T-helper 2 cell treated with Interferon-gamma antibody and Interleukin-4, amounts not matched to agents 5 μg/mL and 100 μg/mL, for 36 hours (primary cell): ENCODE measurements around the gene THAP2.

Source experiments
- DNase-seq: peaks from one replicate; pipeline ENCODE4 v3.0.0; 2021; ENCODE audit warnings: low spot score
- H3K27ac Mint-ChIP-seq: one replicate; pipeline ENCODE4 v1.8.0; 2021; ENCODE audit warnings: mild to moderate bottlenecking, mixed read lengths
- H3K27me3 Mint-ChIP-seq: one replicate; pipeline ENCODE4 v1.8.0; 2021; ENCODE audit warnings: low read depth, mixed read lengths
- H3K36me3 Mint-ChIP-seq: one replicate; pipeline ENCODE4 v1.8.0; 2021; ENCODE audit warnings: low read depth, mixed read lengths
- H3K4me1 Mint-ChIP-seq: one replicate; pipeline ENCODE4 v1.8.0; 2021; ENCODE audit warnings: low read depth, mixed read lengths
- H3K4me3 Mint-ChIP-seq: one replicate; pipeline ENCODE4 v1.8.0; 2022; ENCODE audit warnings: mild to moderate bottlenecking, moderate library complexity, mixed read lengths
- H3K9me3 Mint-ChIP-seq: one replicate; pipeline ENCODE4 v1.8.0; 2021; ENCODE audit warnings: mixed read lengths

Gene THAP2

DNA sequence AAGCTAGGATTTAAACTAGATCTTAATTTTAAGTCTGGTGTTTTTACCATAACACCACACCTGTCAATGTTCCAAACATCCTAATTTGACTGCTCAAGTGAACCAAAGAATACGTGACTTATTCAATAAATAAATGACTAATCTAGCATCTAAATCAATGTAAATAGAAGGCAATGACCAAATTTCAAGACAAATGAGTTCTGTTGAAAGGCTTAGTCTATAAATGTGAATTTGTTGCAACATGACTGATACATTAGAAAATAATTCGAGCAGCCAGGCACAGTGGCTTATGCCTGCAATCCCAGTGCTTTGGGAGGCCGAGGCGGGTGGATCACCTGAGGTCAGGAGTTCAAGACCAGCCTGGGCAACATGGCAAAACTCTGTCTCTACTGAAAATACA lies 15.6 kb upstream of the THAP2 start:
- DNase-seq: no peak
- Mint-ChIP-seq H3K27me3 (no peaks in the 10 kb centered on the region), H3K9me3 (no peaks in the 10 kb centered on the region), H3K4me1 (peaks cover 17% of the 10 kb centered on the region), H3K27ac (no peak overlapping the region), H3K4me3 (no peak overlapping the region), H3K36me3 (peaks cover 45% of the 10 kb centered on the region)

- H3K9me3 Mint-ChIP-seq: no peaks in the 10 kb centered on the region
- H3K27ac Mint-ChIP-seq: no peak overlapping the region
- H3K4me1 Mint-ChIP-seq: peaks cover 18% of the 10 kb centered on the region
- no peaks in the 10 kb centered on the region for H3K27me3 Mint-ChIP-seq
- peaks cover 37% of the 10 kb centered on the region for H3K36me3 Mint-ChIP-seq
- H3K4me3 Mint-ChIP-seq: no peak overlapping the region
- no peak for DNase-seq
Measured at GRCh38 chr12:71649401-71649800, 14.7 kb upstream of the THAP2 start.

DNA sequence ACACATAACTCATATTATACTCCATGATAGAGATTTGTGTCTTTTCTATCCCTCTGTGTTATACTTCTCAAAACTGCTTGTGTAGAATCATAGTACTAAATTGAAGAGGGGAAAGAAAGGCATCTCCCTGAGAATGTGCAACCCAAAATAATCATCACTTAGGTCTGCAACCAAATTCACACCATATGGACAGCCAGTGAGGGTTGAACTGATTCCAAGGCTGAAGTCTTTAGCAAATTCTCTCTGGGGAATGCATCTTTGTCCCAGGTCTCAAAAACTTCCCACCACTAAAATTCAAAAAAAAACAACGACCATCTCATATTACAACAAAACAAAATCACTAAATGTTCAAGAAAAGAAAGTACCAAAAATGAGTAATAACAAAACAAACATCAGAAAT lies 11.4 kb upstream of the THAP2 start:
- Mint-ChIP-seq H3K27me3 (no peaks in the 10 kb centered on the region), H3K4me3 (no peak overlapping the region), H3K4me1 (peaks cover 35% of the 10 kb centered on the region), H3K9me3 (no peaks in the 10 kb centered on the region), H3K27ac (no peak overlapping the region), H3K36me3 (peaks cover 22% of the 10 kb centered on the region)
- no peak for DNase-seq

- Mint-ChIP-seq H3K9me3 (no peaks in the 10 kb centered on the region), H3K27me3 (no peaks in the 10 kb centered on the region), H3K4me3 (no peak overlapping the region), H3K36me3 (peaks cover 24% of the 10 kb centered on the region), H3K27ac (no peak overlapping the region), H3K4me1 (peaks cover 36% of the 10 kb centered on the region)
- no peak for DNase-seq
Measured at GRCh38 chr12:71653137-71653536, 11.0 kb upstream of the THAP2 start.

DNA sequence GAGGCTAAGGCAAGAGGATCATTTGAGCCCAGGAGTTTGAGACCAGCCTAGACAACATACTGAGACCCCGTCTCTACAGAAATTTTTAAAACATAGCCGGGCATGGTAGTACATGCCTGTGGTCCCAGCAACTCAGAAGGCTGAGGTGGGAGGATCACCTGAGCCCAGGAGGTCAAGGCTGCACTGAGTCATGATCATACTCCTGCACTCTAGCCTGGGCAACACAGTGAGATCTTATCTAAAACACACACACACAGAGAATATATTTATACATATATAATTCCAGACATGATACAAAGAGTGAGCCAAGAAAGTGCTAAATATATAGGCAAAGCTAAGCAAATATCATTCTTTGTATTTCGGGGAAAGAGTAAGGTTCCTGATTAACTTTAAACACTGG lies 9.9 kb upstream of the THAP2 start:
- Mint-ChIP-seq H3K27me3 (no peaks in the 10 kb centered on the region), H3K4me3 (peak overlapping the region; percentile 70), H3K36me3 (peaks cover 22% of the 10 kb centered on the region), H3K27ac (peak overlapping the region; percentile 61), H3K9me3 (no peaks in the 10 kb centered on the region), H3K4me1 (peaks cover 42% of the 10 kb centered on the region)
- no peak for DNase-seq

DNA sequence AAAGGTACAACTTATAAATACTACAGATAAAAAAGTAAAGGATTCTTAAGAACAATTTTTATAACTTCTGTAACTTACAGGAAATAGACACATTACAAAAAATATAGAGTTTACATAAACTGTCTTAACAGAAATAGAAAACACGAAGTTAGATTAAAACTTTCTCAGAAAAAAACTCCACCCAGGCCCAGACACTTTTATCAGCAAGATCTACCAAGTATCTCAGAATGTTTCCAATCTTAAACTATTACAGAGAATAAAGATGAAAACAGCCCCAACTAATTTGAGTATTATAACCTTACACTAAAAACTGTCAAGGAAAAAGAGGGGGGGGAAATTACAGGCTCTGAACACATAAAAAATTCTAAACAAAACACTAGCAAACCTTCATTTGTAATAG lies 8.6 kb upstream of the THAP2 start:
- Mint-ChIP-seq H3K27ac (peak overlapping the region; percentile 77), H3K4me1 (peaks cover 42% of the 10 kb centered on the region), H3K9me3 (no peaks in the 10 kb centered on the region), H3K4me3 (peak overlapping the region; percentile 70), H3K27me3 (no peaks in the 10 kb centered on the region), H3K36me3 (peaks cover 26% of the 10 kb centered on the region)
- DNase-seq: no peak

- Mint-ChIP-seq H3K36me3 (peaks cover 26% of the 10 kb centered on the region), H3K27ac (peak overlapping the region; percentile 77), H3K4me3 (peak overlapping the region; percentile 70), H3K4me1 (peaks cover 38% of the 10 kb centered on the region), H3K27me3 (no peaks in the 10 kb centered on the region), H3K9me3 (no peaks in the 10 kb centered on the region)
- no peak for DNase-seq
Measured at GRCh38 chr12:71655907-71656306, 8.2 kb upstream of the THAP2 start.

DNA sequence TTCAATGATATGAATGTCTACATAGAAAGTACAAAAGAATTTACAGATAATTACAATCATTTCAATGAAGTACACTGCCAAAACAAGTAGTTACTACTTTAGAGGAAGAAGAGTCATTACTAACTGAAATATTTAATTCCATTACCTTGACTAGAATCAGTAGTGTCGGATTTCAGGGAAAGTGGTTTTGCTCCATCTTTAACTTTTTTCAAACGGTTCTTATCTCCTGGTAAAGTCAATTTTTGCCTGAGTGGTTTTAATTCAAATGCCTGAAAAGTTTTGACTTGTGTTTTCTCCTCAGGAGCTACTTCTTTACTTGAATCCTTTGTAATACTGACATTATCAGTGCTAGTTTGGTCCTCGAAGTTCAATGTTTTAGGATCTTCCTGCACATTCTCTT lies 7.4 kb upstream of the THAP2 start:
- Mint-ChIP-seq H3K27ac (no peak overlapping the region), H3K27me3 (no peaks in the 10 kb centered on the region), H3K4me3 (peak overlapping the region; percentile 32), H3K4me1 (peaks cover 40% of the 10 kb centered on the region), H3K36me3 (peaks cover 28% of the 10 kb centered on the region), H3K9me3 (no peaks in the 10 kb centered on the region)
- DNase-seq: no peak

GRCh38 chr12:71661977-71662530 lies 2.0 kb upstream of the THAP2 start:
- H3K27me3 Mint-ChIP-seq: no peaks in the 10 kb centered on the region
- H3K4me1 Mint-ChIP-seq: peaks cover 33% of the 10 kb centered on the region
- peak overlapping the region; percentile 99 for H3K4me3 Mint-ChIP-seq
- peak overlapping the region; percentile 100 for H3K27ac Mint-ChIP-seq
- peaks cover 38% of the 10 kb centered on the region for H3K36me3 Mint-ChIP-seq
- H3K9me3 Mint-ChIP-seq: no peaks in the 10 kb centered on the region
- DNase-seq: no peak

DNA sequence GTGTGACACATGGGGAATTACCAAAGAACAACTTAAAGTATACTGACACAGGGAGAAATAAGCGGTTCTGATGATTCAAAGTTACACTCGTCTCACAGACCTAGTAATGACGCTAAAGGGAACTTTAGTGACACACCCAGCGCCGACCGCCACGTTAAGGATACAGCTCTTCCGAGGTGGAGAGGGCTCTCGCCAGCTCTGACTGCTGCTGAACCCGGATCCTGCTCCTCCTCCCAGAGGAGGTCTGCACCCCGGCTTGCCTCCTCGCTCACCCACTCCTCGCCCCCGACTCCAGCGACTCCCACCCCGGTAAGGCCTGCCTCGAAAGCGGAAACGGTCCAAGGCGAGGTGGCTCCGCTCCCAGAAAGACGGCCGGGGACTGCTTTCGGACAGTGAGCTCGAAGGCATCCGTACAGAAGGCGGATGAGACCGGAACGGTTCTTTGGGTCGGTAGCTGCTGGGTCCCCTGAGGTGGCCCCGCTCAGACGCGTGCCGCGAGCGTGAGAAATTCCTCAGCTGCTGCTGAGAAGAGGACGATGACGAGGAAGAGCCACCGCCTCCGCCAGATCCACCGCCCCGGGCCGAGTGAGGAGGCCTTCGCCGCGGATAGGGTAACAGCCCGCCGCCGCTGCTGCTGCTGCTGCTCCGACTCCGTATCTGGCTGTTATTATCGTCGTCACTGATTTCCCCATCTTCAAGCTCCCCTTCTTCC lies 1.1 kb upstream of the THAP2 start:
- H3K9me3 Mint-ChIP-seq: no peaks in the 10 kb centered on the region
- peaks cover 32% of the 10 kb centered on the region for H3K4me1 Mint-ChIP-seq
- peak; percentile 74 for DNase-seq
- peak overlapping the region; percentile 100 for H3K27ac Mint-ChIP-seq
- peak overlapping the region; percentile 99 for H3K4me3 Mint-ChIP-seq
- no peaks in the 10 kb centered on the region for H3K27me3 Mint-ChIP-seq
- H3K36me3 Mint-ChIP-seq: peaks cover 38% of the 10 kb centered on the region

DNA sequence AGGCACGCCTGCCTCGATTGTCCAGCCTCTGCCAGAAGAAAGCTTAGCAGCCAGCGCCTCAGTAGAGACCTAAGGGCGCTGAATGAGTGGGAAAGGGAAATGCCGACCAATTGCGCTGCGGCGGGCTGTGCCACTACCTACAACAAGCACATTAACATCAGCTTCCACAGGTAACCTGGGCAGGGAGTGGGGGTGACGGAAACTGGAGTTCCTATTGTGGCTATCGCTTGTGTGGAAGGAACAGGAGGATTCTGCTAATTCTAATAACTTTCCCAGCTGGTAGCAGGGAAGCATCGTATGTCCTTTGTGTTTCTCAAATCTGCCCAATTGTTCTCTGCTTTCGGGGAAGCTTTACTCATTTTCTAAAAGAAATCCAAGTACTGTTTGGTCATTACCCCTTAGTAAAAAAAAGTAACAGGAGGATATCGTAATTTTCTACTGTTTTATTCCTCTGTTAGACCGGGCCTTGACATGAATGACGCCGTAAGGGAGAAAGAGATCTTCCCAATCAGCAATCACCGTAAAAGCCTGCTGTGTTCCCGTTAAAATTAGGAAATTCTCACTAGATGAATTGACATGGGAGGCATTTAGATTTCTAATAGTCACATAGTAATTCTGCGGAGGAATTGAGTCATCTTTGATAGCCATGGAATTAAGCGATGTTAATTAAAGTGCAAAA lies 449 bp downstream of the THAP2 start:
- Mint-ChIP-seq H3K27me3 (no peaks in the 10 kb centered on the region), H3K36me3 (peaks cover 28% of the 10 kb centered on the region), H3K4me1 (peaks cover 21% of the 10 kb centered on the region), H3K27ac (peak overlapping the region; percentile 100), H3K4me3 (peak overlapping the region; percentile 99), H3K9me3 (no peaks in the 10 kb centered on the region)
- no peak for DNase-seq

DNA sequence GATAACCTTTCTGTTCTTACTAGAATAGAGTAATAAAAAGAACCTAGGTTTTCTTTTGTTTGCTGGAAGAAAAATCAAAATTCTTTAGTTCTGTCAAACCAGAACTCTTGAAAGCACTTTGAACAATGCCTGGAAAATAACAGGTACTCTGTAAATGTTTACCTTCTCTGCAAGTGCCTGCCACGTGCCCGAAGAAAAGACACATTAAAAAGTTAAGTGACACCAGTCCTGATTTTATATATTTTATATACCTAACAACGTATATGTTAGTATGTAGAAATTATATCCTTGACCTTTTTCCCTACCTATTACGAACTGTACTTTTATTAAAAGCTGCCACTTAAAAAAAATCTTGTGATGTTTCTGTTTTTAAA lies 976 bp downstream of the THAP2 start:
- Mint-ChIP-seq H3K27ac (peak overlapping the region; percentile 100), H3K27me3 (no peaks in the 10 kb centered on the region), H3K36me3 (peaks cover 24% of the 10 kb centered on the region), H3K9me3 (no peaks in the 10 kb centered on the region), H3K4me1 (peaks cover 21% of the 10 kb centered on the region), H3K4me3 (peak overlapping the region; percentile 99)
- no peak for DNase-seq

DNA sequence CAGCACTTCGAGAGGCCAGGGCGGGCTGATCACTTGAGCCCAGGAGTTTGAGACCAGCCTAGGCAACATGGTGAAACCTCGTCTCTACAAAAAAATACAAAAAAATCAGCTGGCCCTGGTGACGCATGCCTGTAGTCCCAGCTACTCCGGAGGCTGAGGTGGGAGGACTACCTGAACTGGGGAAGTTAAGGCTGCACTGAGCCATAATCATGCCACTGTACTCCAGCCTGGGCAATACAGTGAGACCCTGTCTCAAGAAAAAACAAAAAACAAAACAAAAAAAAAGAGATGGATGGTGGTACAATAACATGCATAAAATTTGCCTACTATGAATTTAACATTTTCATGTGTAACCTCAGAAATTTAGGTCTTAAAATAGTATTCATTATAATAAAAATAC lies 2.2 kb downstream of the THAP2 start:
- Mint-ChIP-seq H3K27me3 (no peaks in the 10 kb centered on the region), H3K4me3 (no peak overlapping the region), H3K4me1 (peaks cover 24% of the 10 kb centered on the region), H3K27ac (no peak overlapping the region), H3K36me3 (peaks cover 21% of the 10 kb centered on the region), H3K9me3 (no peaks in the 10 kb centered on the region)
- no peak for DNase-seq

- H3K27ac Mint-ChIP-seq: no peak overlapping the region
- no peaks in the 10 kb centered on the region for H3K27me3 Mint-ChIP-seq
- no peak for DNase-seq
- H3K36me3 Mint-ChIP-seq: peaks cover 8% of the 10 kb centered on the region
- H3K4me3 Mint-ChIP-seq: no peak overlapping the region
- H3K4me1 Mint-ChIP-seq: peaks cover 16% of the 10 kb centered on the region
- no peaks in the 10 kb centered on the region for H3K9me3 Mint-ChIP-seq
Measured at GRCh38 chr12:71671311-71671710, 7.2 kb downstream of the THAP2 start.
